Non-pigmented ciliary epithelial cell (primary cell): Measurements from ENCODE around the gene EVI5L.

Source experiments
- DNase-seq: peaks from one replicate; pipeline ENCODE4 v3.0.0-alpha.2; 2010; ENCODE audit warnings: low read depth

Gene EVI5L

GRCh38 chr19:7898967-7899366 is 68.9 kb downstream of the EVI5L start:
- DNase-seq = no peak

DNA sequence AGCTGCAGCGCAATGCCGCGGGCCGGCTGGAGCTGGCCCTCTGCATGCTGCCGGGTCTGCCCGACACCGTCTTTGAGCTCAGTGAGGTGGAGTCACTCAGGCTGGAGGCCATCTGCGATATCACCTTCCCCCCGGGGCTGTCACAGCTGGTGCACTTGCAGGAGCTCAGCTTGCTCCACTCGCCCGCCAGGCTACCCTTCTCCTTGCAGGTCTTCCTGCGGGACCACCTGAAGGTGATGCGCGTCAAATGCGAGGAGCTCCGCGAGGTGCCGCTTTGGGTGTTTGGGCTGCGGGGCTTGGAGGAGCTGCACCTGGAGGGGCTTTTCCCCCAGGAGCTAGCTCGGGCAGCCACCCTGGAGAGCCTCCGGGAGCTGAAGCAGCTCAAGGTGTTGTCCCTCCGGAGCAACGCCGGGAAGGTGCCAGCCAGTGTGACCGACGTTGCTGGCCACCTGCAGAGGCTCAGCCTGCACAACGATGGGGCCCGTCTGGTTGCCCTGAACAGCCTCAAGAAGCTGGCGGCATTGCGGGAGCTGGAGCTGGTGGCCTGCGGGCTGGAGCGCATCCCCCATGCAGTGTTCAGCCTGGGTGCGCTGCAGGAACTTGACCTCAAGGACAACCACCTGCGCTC is 69.8 kb downstream of the EVI5L start:
- DNase-seq = no peak

GRCh38 chr19:7900401-7900870 is 70.4 kb downstream of the EVI5L start:
- DNase-seq = no peak

GRCh38 chr19:7900931-7901330 is 70.9 kb downstream of the EVI5L start:
- no peak for DNase-seq

GRCh38 chr19:7901337-7901736 is 71.3 kb downstream of the EVI5L start:
- no peak for DNase-seq

- DNase-seq = no peak
These were observed 72.8 kb downstream of the EVI5L start for GRCh38 chr19:7902796-7903243.

- DNase-seq = peak; percentile 89
These were observed 73.4 kb downstream of the EVI5L start, which contains the start of gene MAP2K7 for GRCh38 chr19:7903244-7904073. Gene MAP2K7, plus strand, starts transcription at chr19:7903877. Its CDS starts 68 bp downstream, at chr19:7903945.

GRCh38 chr19:7904074-7905020 is 74.3 kb downstream of the EVI5L start:
- DNase-seq = no peak

DNA sequence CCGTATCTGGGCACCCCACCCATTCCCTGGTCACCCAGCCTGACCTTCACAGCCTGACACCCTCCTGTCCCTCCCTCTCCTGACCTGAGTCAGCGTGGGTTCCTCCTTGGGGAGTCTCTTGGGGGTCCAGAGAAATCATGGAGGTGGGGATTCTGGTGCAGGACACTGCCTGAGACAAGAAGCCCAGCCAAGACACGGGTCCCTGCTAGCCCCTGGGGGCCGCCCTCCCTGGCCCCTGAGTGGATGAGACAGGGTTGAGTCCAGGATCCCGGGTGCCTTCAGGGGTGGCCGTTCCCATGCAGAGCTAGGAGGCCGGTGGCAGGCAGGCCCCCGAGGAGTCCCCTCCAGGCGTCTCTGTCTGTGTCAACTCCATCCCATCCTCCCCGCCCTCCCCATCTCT is 75.2 kb downstream of the EVI5L start:
- DNase-seq = no peak

GRCh38 chr19:7905859-7906258 is 75.8 kb downstream of the EVI5L start:
- no peak for DNase-seq

DNA sequence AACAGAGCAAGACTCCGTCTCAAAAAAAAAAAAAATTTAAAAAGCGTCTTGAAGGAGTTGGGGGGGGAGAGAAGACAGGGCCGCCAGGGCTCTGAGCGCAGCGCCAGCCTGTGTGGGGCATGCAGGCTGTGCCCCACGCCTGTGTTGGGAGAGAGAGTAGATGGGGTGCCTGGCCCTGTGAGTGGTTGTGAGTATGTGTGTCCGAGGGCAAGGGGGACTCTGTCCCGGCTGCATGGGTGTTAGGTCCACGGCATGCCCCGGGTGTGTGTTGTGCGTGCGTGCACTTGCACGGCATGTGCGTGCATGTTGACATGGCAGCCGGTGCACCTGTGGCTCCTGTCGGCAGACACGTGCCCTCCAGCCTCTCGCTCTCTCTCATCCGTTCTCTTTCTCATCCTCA is 77.1 kb downstream of the EVI5L start:
- DNase-seq = no peak

DNA sequence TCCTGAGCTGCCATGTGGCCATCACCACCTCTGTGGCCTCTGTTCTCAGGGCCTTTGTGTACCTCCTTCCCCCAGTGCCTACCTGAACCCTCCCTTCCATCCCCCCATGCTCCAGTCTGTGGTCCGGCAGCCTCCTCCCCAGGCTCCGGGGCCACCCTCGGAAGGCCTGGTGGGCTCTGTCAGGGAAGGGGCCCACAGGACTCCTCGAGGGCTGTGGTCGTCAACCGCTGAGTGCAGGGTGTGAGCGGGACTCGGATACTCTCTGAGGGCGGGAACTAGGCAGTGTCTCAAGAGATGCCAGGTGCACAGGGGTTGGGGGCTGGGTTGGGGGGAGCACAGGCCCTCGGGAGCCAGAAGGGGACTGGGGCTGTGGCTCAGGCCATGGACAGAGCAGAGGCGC is 77.5 kb downstream of the EVI5L start:
- no peak for DNase-seq

- no peak for DNase-seq
These were observed 78.2 kb downstream of the EVI5L start for GRCh38 chr19:7908078-7908699.

- no peak for DNase-seq
These were observed 78.9 kb downstream of the EVI5L start for GRCh38 chr19:7908742-7909461.

DNA sequence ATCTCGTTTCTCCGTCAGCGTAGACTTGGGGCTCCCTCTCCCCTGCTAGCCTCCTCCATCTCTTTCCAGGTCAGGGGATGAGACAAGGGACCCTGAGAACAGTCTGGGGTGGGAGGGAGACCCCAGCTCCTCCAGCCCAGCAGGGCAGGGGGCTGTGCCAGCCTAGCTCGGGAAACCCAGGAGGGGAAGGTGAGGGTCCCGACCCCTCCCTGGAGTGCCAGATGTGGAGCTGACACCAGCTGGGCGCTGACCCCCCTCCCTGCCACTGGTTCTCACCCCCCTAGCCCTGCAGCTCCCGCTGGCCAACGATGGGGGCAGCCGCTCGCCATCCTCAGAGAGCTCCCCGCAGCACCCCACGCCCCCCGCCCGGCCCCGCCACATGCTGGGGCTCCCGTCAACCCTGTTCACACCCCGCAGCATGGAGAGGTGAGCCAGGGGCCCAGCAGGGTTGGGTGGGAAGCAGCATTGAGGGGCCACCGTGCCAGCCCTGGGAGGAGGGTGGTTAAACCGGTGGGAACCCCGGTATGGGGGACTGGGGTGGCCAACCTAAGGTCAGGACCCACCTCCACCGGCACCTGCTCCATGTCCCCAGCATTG is 79.6 kb downstream of the EVI5L start:
- no peak for DNase-seq

GRCh38 chr19:7910321-7911161 is 80.5 kb downstream of the EVI5L start:
- no peak for DNase-seq

DNA sequence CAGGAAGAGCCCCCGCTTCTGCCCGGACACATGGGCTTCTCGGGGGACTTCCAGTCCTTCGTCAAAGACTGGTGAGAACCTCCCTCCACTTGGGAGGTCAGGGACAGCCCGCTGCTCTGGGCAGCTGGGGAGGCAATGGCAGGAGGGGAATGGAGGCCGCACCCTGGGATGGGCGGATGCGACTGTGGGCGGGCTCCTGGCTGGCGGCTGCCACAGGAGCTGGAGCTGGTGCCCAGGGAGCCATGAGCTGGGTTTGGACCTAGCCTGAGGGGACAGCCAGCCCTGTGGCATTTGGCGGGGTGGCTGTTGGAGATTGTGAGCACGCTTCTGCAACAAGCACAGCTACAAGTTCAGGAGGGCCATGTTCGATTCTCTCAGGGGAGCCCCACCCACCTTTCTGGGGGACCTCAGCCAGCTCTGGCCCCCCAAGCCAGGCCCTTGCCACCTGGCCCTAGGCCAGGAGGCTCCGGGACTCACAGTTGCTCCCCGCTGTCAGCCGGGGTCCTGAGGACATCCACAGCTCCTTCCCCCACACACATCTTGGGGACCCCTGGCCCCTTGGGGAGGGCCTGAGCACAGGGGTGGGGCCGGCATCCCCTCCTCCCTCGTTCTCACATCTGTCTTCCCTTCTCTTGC is 81.6 kb downstream of the EVI5L start:
- DNase-seq = no peak

- DNase-seq = no peak
These were observed 82.2 kb downstream of the EVI5L start for GRCh38 chr19:7912144-7912696.
